Vagina (tissue), 2 donors: ENCODE results near the gene BMF. TPM values are rescaled to one million over a fixed set of nuclear protein-coding genes. Genes with fewer than 3 reads are reported as not detected.
A peak's percentile ranks its signal among the peaks of the same experiment; 100 is the strongest.

Source experiments
- DNase-seq, 2 donors: peaks; one replicate each; pipeline ENCODE4 v3.0.0-alpha.2; 2017; ENCODE audit errors: extremely low spot score in 2 of 2
- H3K27ac ChIP-seq: fragments of 200-600 bp; sonication (generic); one replicate; pipeline ENCODE4 v1.5.1; 2019
- H3K27me3 ChIP-seq: fragments of 200-600 bp; sonication (generic); one replicate; pipeline ENCODE4 v1.5.1; 2019
- H3K36me3 ChIP-seq, 2 donors: fragments of 200-600 bp; sonication (generic); one replicate each; pipeline ENCODE4 v1.5.1; 2017 to 2019
- H3K4me1 ChIP-seq: fragments of 200-600 bp; sonication (generic); one replicate; pipeline ENCODE4 v1.5.1; 2019
- H3K4me3 ChIP-seq, 2 donors: fragments of 200-600 bp; sonication (generic); 1 replicate in 1 of 2; 2 replicates in 1 of 2; pipeline ENCODE4 v1.5.1; 2016 to 2019
- H3K9me3 ChIP-seq: fragments of 200-600 bp; sonication (generic); one replicate; pipeline ENCODE4 v1.5.1; 2019
- POLR2A ChIP-seq, 2 donors: fragments of 450-650 bp; IDR thresholded peaks; one replicate each; pipeline ENCODE4 v1.6.1; 2017; ENCODE audit warnings: antibody characterized with exemption in 2 of 2, mild to moderate bottlenecking in 2 of 2, moderate library complexity in 2 of 2
- POLR2AphosphoS5 ChIP-seq, 2 donors: sonication (generic); formaldehyde crosslinking; IDR thresholded peaks; one replicate each; pipeline ENCODE4 v1.9.0; 2017; ENCODE audit warnings: antibody characterized with exemption in 2 of 2, mild to moderate bottlenecking in 2 of 2, low read depth in 1 of 2; ENCODE audit not compliant: insufficient read depth in 1 of 2
- intact Hi-C: fragments of 100-400 bp; cut with DNase I; formaldehyde crosslinking; loops from one replicate; pipeline ENCODE4 v1.15.1; 2023
- total RNA-seq: library from RNA; depleted of rRNA; stranded (reverse); fragments of >200 nt; gene quantifications from one replicate; pipeline ENCODE4 v1.2.3, GENCODE V29; 2016
- TF ChIP-seq, protein P1 (sequence below), 3 experiments: fragments of 450-650 bp in 2 of 3; fragments of 200-600 bp in 1 of 3; sonication (generic) in 1 of 3; IDR thresholded peaks; one replicate each; pipeline ENCODE4 v1.5.1; 2017 to 2019; ENCODE audit warnings: antibody characterized with exemption in 3 of 3, mild to moderate bottlenecking in 2 of 3, moderate library complexity in 2 of 3

The BMF gene
- total RNA-seq, 1 donor from 2014 or later, result 2.9 TPM

DNA sequence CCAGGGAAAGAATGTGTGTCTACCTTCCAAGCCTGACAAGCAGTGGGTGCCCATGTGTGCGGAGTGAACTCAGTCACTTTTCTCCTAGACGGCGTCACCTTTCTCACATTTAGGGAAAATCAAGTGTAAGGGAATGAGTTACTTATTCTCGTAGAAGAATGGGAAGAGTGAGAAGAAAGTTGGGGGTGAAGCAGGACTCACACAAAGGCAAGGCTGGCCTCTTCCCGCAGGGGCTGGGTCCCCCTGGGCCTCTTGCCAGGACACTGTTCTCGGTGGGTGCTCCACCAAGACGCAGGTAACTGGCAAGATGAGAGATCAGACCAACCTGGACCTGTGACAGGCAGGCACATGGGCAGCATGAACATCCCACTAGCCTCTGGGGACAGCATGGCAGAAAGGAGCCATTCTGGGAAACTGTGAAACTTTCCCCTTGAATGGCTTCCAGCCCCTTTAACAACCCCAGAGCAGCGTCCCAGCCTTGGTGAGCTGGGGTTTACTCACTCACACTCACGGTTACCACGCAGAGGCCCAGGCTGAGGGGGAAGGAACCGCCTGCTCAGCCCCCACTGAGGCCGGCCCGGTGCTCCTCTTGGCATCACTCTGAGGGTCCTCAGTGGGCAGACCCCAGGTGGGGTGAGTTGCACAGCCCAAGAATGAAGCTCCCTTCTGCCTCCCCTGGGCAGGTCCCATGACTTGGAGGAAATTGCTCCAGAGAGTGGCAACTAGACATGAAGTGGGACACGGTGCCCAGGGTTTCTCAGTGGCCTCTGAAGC is 54.7 kb downstream of the BMF start:
- H3K4me3 ChIP-seq, result no peak overlapping the region
- intact Hi-C loops, result no loop called here
- no peaks in the 10 kb centered on the region for H3K36me3 ChIP-seq
- no peak overlapping the region for H3K27ac ChIP-seq
- DNase-seq, result peak in 1 of 2 donors; percentile 88
- TF ChIP-seq, protein P1, sequence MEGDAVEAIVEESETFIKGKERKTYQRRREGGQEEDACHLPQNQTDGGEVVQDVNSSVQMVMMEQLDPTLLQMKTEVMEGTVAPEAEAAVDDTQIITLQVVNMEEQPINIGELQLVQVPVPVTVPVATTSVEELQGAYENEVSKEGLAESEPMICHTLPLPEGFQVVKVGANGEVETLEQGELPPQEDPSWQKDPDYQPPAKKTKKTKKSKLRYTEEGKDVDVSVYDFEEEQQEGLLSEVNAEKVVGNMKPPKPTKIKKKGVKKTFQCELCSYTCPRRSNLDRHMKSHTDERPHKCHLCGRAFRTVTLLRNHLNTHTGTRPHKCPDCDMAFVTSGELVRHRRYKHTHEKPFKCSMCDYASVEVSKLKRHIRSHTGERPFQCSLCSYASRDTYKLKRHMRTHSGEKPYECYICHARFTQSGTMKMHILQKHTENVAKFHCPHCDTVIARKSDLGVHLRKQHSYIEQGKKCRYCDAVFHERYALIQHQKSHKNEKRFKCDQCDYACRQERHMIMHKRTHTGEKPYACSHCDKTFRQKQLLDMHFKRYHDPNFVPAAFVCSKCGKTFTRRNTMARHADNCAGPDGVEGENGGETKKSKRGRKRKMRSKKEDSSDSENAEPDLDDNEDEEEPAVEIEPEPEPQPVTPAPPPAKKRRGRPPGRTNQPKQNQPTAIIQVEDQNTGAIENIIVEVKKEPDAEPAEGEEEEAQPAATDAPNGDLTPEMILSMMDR (IDR thresholded peaks at IDR 0.05), result no peak
- TF ChIP-seq POLR2A (IDR thresholded peaks at IDR 0.05) (no peak), POLR2AphosphoS5 (IDR thresholded peaks at IDR 0.05; ENCODE audit: insufficient read depth in 1 of 2, low read depth in 1 of 2) (no peak)
- H3K27me3 ChIP-seq, result no peaks in the 10 kb centered on the region
- peaks cover 21% of the 10 kb centered on the region for H3K4me1 ChIP-seq
- H3K9me3 ChIP-seq, result no peaks in the 10 kb centered on the region

DNA sequence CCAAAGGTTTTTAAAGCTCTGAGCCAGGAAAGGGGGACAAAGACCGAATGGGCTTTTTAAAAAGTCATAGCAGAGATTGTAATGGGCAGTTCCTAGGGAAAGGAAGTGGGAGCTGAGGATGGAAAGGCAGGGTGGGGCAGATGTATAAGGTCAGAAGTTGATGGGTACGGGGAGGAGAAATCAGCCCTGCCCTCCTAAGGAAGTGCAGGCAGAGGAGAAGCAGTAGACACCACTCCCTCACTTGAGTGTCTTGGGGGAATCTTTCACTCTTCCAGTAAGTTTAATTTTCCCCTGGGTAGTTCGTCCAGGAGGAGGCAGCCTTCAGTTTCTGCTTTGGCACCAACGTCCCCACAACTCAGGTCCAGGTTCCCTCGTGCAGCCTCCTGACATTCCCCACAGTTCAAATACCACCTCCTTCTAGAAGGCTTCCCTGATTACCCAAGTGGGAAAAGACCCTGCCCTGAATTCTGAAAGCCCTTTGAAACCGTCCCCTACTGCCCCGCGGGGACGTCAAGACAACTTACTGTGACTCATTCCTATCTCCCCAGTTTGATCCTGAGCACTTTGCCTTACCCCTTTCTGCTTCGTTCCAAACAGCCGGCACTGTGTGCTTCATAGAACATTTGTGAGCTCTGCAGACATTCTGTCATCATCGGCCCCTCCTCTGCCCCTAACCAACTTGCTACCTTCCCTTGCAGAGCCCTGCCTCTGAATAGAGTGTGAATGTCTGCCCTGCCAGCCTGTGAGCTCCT is 55.4 kb downstream of the BMF start:
- H3K4me3 ChIP-seq, result no peak overlapping the region
- peak in 1 of 2 donors; percentile 64 for DNase-seq
- H3K9me3 ChIP-seq, result no peaks in the 10 kb centered on the region
- no peaks in the 10 kb centered on the region for H3K27me3 ChIP-seq
- no peak overlapping the region for H3K27ac ChIP-seq
- peaks cover 29% of the 10 kb centered on the region for H3K4me1 ChIP-seq
- TF ChIP-seq POLR2A (IDR thresholded peaks at IDR 0.05), result no peak
- TF ChIP-seq POLR2AphosphoS5 (IDR thresholded peaks at IDR 0.05; ENCODE audit: insufficient read depth in 1 of 2, low read depth in 1 of 2), result no peak
- TF ChIP-seq, protein P1 (IDR thresholded peaks at IDR 0.05), result no peak
- no peaks in the 10 kb centered on the region for H3K36me3 ChIP-seq
- intact Hi-C loops, result no loop called here

DNA sequence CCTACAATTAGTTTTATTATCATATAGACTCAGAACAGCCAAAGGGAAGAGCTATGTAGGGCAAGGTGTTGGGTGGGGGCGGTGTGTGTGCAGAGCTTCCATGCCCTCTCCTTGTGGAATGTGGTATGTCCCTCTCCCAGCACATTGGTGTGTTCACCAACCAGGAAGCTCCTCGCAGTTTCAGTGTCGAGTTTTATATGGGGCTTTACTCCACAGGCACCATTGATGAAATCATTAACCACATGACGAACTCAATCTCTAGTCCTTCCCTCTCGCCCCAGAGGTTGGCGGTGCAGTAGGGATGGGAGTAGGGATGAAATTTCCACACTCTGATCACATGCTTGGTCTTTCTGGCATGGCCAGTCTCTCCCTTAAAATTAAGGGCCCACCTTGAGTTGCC is 56.1 kb downstream of the BMF start:
- Histone ChIP-seq H3K36me3 (no peaks in the 10 kb centered on the region), H3K4me3 (no peak overlapping the region), H3K27me3 (no peaks in the 10 kb centered on the region), H3K4me1 (peaks cover 33% of the 10 kb centered on the region), H3K27ac (no peak overlapping the region), H3K9me3 (no peaks in the 10 kb centered on the region)
- DNase-seq, result peak in 1 of 2 donors; percentile 40
- intact Hi-C loops, result no loop called here
- TF ChIP-seq POLR2A (IDR thresholded peaks at IDR 0.05), result no peak
- TF ChIP-seq, protein P1 (IDR thresholded peaks at IDR 0.05), result no peak
- no peak for TF ChIP-seq POLR2AphosphoS5 (IDR thresholded peaks at IDR 0.05; ENCODE audit: insufficient read depth in 1 of 2, low read depth in 1 of 2)

DNA sequence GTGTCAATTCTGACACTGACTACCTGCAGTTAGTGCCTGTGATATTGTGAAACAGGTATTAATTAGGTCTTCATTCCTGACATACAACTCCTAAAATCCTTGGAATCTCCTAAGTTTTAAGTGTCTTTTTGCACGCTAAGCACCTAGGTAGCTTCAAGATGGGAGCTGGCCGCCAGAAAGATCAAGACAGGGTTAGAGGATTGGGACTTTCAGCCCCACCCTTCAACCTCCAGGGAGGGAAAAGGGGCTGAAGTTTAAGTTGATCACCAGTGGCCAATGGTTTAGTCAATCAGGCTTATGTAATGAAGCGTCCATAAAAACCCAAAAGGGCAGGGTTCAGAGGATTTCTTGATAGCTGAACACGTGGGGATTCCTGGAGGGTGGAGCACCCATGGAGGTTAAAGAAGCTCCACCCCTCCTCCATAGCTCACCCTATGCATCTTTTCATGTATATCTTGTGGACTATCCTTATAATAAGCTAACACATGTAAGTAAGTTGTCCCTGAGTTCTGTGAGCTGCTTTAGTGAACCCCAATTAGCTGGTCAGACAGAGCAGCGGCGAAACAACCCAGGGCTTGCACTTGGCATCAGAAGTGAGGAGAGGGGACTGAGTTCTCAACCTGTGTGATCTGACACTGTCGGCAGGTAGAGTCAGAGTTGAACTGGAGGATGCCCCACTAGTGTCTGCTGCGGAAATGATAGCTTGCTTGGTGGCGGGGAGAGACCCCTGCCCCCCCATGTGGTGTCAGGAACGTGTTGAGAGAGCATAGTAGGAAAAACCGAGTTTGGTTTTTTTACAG is 56.9 kb downstream of the BMF start:
- Histone ChIP-seq H3K9me3 (no peaks in the 10 kb centered on the region), H3K27me3 (no peaks in the 10 kb centered on the region), H3K4me3 (no peak overlapping the region), H3K4me1 (peaks cover 41% of the 10 kb centered on the region), H3K36me3 (no peaks in the 10 kb centered on the region), H3K27ac (no peak overlapping the region)
- DNase-seq, result peak in 1 of 2 donors; percentile 64
- intact Hi-C loops, result no loop called here
- TF ChIP-seq POLR2AphosphoS5 (IDR thresholded peaks at IDR 0.05; ENCODE audit: insufficient read depth in 1 of 2, low read depth in 1 of 2) (no peak), POLR2A (IDR thresholded peaks at IDR 0.05) (no peak)
- TF ChIP-seq, protein P1 (IDR thresholded peaks at IDR 0.05), result no peak
